HepG2 (cell line): ENCODE results near the gene FDXACB1. TPM values are rescaled to one million over a fixed set of nuclear protein-coding genes. Genes with fewer than 3 reads are reported as not detected.

Source experiments
- ATAC-seq: fragments of 200-7000 bp; cut with Tn5 transposase; 3 replicates; pipeline ENCODE4 v1.9.1; 2020; ENCODE audit warnings: mild to moderate bottlenecking, moderate library complexity
- BruUV-seq: library from RNA; stranded (reverse); fragments of 400-500 nt; replicated peaks from 2 replicates; lab custom pipeline; 2021; lab: Mats Ljungman, UMichigan
- CTCF ChIA-PET: fragments of 300-600 bp; formaldehyde crosslinking; extraction: SDS; loops from one replicate; lab custom pipeline; 2021; ENCODE audit warnings: low total read pairs, inconsistent platforms, low intra/inter-chr PET ratio; lab: Yijun Ruan, JAX
- POLR2A ChIA-PET: fragments of 350-600 bp; sonication (Branson Sonifier 250); formaldehyde crosslinking; loops from one replicate; lab custom pipeline; 2020; ENCODE audit warnings: antibody characterized with exemption, inconsistent platforms; lab: Yijun Ruan, JAX
- DNase-seq: peaks from one replicate; pipeline ENCODE4 v3.0.0-alpha.2; 2015; ENCODE audit warnings: low spot score
- FAIRE-seq: peaks from 3 replicates; lab custom pipeline; 2011; peaks lifted over from hg19 to GRCh38; lab: Jason Lieb, UNC
- H2AFZ ChIP-seq: one replicate; pipeline ENCODE4 v1.6.1; 2011; ENCODE audit warnings: low read length, inconsistent platforms
- H3K27ac ChIP-seq: fragments of 300-600 bp; 3 replicates; pipeline ENCODE4 v1.8.0; 2011; ENCODE audit warnings: mixed run types, mild to moderate bottlenecking, mixed read lengths, low read length, inconsistent platforms; ENCODE audit not compliant: insufficient read depth; ENCODE audit errors: extremely low read length
- H3K27me3 ChIP-seq, 2 experiments: fragments of 200-600 bp in 1 of 2; 2 replicates in 1 of 2; 3 replicates in 1 of 2; pipeline versions ENCODE4 v1.6.0 to v1.8.0; 2011; ENCODE audit warnings: low read length in 2 of 2, mild to moderate bottlenecking in 2 of 2, moderate library complexity in 2 of 2, inconsistent platforms in 1 of 2; ENCODE audit not compliant: insufficient read depth in 2 of 2, control insufficient read depth in 1 of 2
- H3K36me3 ChIP-seq, 2 experiments: fragments of 200-600 bp in 1 of 2; replicated peaks in 1 of 2; 2 replicates in 1 of 2; 3 replicates in 1 of 2; pipeline versions ENCODE4 v1.5.1 to v1.8.0; 2011; ENCODE audit warnings: low read length in 2 of 2, inconsistent platforms in 1 of 2; ENCODE audit not compliant: insufficient read depth in 2 of 2, control insufficient read depth in 1 of 2
- H3K4me1 ChIP-seq: 2 replicates; pipeline ENCODE4 v1.5.1; 2012; ENCODE audit warnings: low read length, inconsistent platforms; ENCODE audit not compliant: insufficient read depth
- H3K4me2 ChIP-seq: 2 replicates; pipeline ENCODE4 v1.6.0; 2011; ENCODE audit warnings: low read depth, low read length, inconsistent platforms
- H3K4me3 ChIP-seq, 3 experiments: fragments of 200-600 bp in 1 of 3; sonication (generic), shearing (Covaris generic) in 1 of 3; replicated peaks in 1 of 3; 2 replicates each; pipeline ENCODE4 v1.5.1; 2011 to 2016; ENCODE audit warnings: low read length in 3 of 3, inconsistent platforms in 2 of 3, low read depth in 2 of 3, mild to moderate bottlenecking in 2 of 3, control low read depth in 1 of 3, mixed read lengths in 1 of 3; ENCODE audit not compliant: insufficient read depth in 1 of 3
- H3K79me2 ChIP-seq: one replicate; pipeline ENCODE4 v1.6.1; 2011; ENCODE audit warnings: low read length, inconsistent platforms; ENCODE audit not compliant: insufficient read depth
- H3K9ac ChIP-seq: 2 replicates; pipeline ENCODE4 v1.6.0; 2011; ENCODE audit warnings: mild to moderate bottlenecking, low read depth, low read length, inconsistent platforms; ENCODE audit not compliant: insufficient read depth
- H3K9me3 ChIP-seq: 2 replicates; pipeline ENCODE4 v1.5.1; 2012; ENCODE audit warnings: mild to moderate bottlenecking, low read length
- H4K20me1 ChIP-seq: 2 replicates; pipeline ENCODE4 v1.6.0; 2011; ENCODE audit warnings: inconsistent platforms, mild to moderate bottlenecking, low read length, moderate library complexity; ENCODE audit not compliant: insufficient read depth
- CREM ChIP-seq, 2 experiments: sonication (generic) in 1 of 2; formaldehyde crosslinking in 1 of 2; IDR thresholded peaks; 2 replicates each; pipeline versions ENCODE4 v1.4.0 to v1.6.1; 2016 to 2020; ENCODE audit warnings: antibody characterized with exemption in 1 of 2, mild to moderate bottlenecking in 1 of 2, missing genetic modification reagents in 1 of 2
- PHB2 ChIP-seq: fragments of 450-650 bp; IDR thresholded peaks from 2 replicates; pipeline ENCODE4 v1.6.1; 2018; ENCODE audit not compliant: partially characterized antibody
- ZMYM4 ChIP-seq: sonication (generic); formaldehyde crosslinking; IDR thresholded peaks from 2 replicates; pipeline ENCODE4 v1.8.1; 2023; ENCODE audit warnings: mild to moderate bottlenecking, missing genetic modification reagents
- ZNF3 ChIP-seq: IDR thresholded peaks from 2 replicates; pipeline ENCODE4 v1.7.0; 2017; ENCODE audit warnings: inconsistent platforms
- WGBS: methylation state at CpG from one replicate; pipeline ENCODE4 v1.1.6; 2017; ENCODE audit warnings: low lambda C conversion rate; 5-methylcytosine and 5-hydroxymethylcytosine counted together
- in situ Hi-C: cut with HindIII; loops from 2 replicates; pipeline ENCODE4 v1.10.0; 2017; ENCODE audit warnings: low pct_unique_long_range_greater_than_20kb; ENCODE audit not compliant: extremely low pct_ligation_motif_present
- intact Hi-C: fragments of 100-400 bp; cut with micrococcal nuclease; formaldehyde crosslinking; loops from one replicate; pipeline ENCODE4 v1.10.0; 2022; ENCODE audit not compliant: unreplicated experiment
- polyA plus RNA-seq, 8 experiments: library from polyadenylated mRNA; depleted of rRNA in 3 of 8; stranded (reverse) in 7 of 8; unstranded in 1 of 8; fragments of >200 nt; fragmentation: Illumina TruSeq in 4 of 8; extraction: Trizol in 4 of 8; gene quantifications; 2 replicates each; pipeline versions ENCODE4 v1.2.1 to v1.2.3, GENCODE V29; 2011 to 2016; ENCODE audit warnings: low read depth in 4 of 8, missing spikeins in 1 of 8, mixed read lengths in 1 of 8; ENCODE audit not compliant: insufficient read depth in 1 of 8
- total RNA-seq, 5 experiments: library from RNA; depleted of rRNA; stranded (reverse); fragments of >200 nt; fragmentation: Illumina TruSeq; extraction: Trizol; gene quantifications; 2 replicates each; pipeline ENCODE4 v1.2.3, GENCODE V29; 2016; ENCODE audit warnings: low read depth in 1 of 5
- TF ChIP-seq, protein P1 (sequence below): sonication (generic); formaldehyde crosslinking; IDR thresholded peaks from 2 replicates; pipeline ENCODE4 v1.9.0; 2021; ENCODE audit warnings: missing genetic modification reagents, borderline replicate concordance
- TF ChIP-seq, protein P2 (sequence below): sonication (generic); formaldehyde crosslinking; IDR thresholded peaks from 2 replicates; pipeline ENCODE4 v1.4.0; 2020; ENCODE audit warnings: missing genetic modification reagents, mild to moderate bottlenecking, borderline replicate concordance

The FDXACB1 gene
- total and polyA plus RNA-seq, 2 of the 13 experiments (the other 11 are each of a cell fraction or from before 2014, with no cell fraction given) = 1.1 to 3.4 TPM

DNA sequence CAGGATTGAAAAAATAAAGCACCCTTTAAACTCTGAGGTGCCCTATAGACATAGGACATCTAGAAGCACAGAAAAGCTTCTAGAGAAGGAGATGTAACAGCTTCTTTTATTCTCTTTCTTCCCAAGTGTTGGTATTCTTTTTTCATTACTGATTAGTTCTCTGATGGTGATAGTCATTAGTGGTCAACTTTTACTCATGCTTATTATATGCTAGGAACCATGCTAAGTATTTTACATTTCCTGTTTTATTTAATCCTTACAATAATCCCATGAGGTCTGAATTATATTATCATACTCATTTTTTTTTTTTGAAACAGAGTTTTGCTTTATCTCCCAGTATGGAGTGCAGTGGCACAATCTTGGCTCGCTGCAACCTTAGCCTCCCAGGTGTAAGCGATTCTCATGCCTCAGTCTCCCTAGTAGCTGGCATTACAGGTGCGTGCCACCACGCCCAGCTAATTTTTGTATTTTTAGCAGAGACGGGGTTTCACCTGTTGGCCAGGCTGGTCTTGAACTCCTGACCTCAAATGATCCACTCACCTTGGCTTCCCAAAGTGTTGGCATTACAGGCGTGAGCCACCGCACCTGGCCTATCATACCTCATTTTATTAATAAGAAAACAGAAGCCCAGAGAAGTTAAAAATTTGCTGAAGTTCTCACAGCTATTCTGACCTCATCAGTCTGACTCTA is 42.7 kb upstream of the FDXACB1 start:
- no peak overlapping the region for H2AFZ ChIP-seq
- 97% methylated on average over 7 of the region's 7 CpGs for WGBS
- no peaks in the 10 kb centered on the region for H4K20me1 ChIP-seq
- no peak for ATAC-seq
- no peaks in the 10 kb centered on the region for H3K79me2 ChIP-seq
- no peak overlapping the region for H3K4me3 ChIP-seq
- H3K27ac ChIP-seq = no peak overlapping the region
- CTCF ChIA-PET = no interaction called here
- H3K9ac ChIP-seq = no peak overlapping the region
- H3K9me3 ChIP-seq = no peaks in the 10 kb centered on the region
- H3K36me3 ChIP-seq = no peaks in the 10 kb centered on the region
- in situ Hi-C loops = no loop called here
- POLR2A ChIA-PET = no interaction called here
- TF ChIP-seq, protein P1, sequence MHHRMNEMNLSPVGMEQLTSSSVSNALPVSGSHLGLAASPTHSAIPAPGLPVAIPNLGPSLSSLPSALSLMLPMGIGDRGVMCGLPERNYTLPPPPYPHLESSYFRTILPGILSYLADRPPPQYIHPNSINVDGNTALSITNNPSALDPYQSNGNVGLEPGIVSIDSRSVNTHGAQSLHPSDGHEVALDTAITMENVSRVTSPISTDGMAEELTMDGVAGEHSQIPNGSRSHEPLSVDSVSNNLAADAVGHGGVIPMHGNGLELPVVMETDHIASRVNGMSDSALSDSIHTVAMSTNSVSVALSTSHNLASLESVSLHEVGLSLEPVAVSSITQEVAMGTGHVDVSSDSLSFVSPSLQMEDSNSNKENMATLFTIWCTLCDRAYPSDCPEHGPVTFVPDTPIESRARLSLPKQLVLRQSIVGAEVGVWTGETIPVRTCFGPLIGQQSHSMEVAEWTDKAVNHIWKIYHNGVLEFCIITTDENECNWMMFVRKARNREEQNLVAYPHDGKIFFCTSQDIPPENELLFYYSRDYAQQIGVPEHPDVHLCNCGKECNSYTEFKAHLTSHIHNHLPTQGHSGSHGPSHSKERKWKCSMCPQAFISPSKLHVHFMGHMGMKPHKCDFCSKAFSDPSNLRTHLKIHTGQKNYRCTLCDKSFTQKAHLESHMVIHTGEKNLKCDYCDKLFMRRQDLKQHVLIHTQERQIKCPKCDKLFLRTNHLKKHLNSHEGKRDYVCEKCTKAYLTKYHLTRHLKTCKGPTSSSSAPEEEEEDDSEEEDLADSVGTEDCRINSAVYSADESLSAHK = no peak
- TF ChIP-seq, protein P2, sequence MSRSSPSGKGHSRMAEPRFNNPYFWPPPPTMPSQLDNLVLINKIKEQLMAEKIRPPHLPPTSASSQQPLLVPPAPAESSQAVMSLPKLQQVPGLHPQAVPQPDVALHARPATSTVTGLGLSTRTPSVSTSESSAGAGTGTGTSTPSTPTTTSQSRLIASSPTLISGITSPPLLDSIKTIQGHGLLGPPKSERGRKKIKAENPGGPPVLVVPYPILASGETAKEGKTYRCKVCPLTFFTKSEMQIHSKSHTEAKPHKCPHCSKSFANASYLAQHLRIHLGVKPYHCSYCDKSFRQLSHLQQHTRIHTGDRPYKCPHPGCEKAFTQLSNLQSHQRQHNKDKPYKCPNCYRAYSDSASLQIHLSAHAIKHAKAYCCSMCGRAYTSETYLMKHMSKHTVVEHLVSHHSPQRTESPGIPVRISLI (CRISPR knock-in tag) = no peak
- TF ChIP-seq PHB2 (no peak), CREM (IDR thresholded peaks at IDR 0.05) (no peak), CREM (CRISPR knock-in tag; IDR thresholded peaks at IDR 0.05) (no peak), ZMYM4 (CRISPR knock-in tag) (no peak), ZNF3 (CRISPR knock-in tag) (no peak)
- TF ChIP-seq, all 625 proteins: peak for 0
- DNase-seq (no peak), FAIRE-seq (no peak)
- no peaks in the 10 kb centered on the region for H3K27me3 ChIP-seq
- no TSS peak for BruUV-seq
- no peak overlapping the region for H3K4me2 ChIP-seq
- peaks cover 96% of the 10 kb centered on the region for H3K4me1 ChIP-seq
- intact Hi-C loops = no loop called here
